ENCODE results near the gene TRPC4AP.

TRPC4AP gene

GRCh38 chr20:35013421-35014411 lies 78.9 kb downstream of the TRPC4AP start:
- no peak for DNase-seq

- DNase-seq = no peak
These were observed 80.2 kb downstream of the TRPC4AP start for GRCh38 chr20:35012227-35013069.

DNA sequence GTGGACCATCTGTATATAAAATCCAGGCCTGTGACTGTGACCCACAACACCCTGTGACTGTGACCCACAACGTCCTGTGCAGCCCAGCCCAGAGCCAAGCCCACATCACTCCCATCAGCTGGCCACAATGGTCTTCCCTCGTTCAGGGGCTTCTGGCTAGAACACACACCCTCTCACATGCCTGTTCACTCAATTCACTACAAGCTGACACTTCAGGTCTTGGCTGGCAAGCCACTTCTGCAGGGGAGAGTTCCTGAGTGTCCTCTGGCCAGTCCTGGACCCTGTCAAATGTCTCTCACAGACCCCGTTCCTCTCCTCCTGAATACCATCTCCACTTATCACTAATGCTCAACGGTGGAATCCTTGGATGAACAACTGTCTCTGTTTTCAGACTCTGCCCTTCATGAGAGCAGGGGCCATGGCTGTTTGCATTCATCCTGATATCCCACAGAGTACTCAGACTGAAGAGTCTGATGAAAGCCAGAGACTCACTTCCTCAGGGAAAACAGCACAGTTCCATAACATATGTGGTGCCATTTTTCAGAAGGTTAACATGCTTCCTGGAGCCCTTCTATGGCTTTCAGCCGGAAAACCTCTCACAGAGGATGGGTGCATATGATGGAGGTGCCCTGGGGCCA lies 80.9 kb downstream of the TRPC4AP start:
- no peak for DNase-seq

DNA sequence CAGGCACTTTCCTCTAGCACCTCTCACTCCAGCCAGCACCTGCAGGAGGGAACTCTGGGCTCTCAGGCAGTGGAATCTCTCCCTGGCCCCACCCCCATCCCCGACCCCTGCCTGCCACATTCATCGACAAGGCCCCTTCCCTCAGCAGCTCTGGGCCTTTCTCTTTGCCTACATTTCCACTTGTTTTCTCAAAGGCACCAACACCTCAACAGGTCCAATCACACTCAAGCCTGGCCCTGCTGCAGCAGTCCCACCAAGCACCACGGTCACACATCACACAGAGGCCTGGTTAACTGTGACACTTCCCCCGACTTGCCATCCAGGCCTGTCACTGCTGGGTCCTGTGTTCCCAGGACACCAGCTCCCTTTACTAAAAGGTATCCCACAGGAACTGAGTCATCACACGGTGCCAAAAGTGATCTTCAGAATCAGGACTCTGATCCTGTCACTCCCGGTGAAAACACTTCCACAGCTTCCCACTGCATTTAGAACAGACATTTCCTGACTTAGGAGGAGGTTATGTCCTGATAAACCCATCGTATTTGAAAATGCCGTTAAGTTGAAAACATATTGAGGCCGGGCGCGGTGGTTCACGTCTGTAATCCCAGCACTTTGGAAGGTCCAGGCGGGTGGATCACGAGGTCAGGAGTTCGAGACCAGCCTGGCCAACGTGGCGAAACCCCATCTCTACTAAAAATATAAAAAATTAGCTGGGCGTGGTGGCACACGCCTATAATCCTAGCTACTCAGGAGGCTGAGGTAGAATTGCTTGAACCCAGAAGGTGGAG lies 82.0 kb downstream of the TRPC4AP start:
- DNase-seq = no peak

GRCh38 chr20:35009665-35010328 lies 82.8 kb downstream of the TRPC4AP start:
- DNase-seq = no peak

DNA sequence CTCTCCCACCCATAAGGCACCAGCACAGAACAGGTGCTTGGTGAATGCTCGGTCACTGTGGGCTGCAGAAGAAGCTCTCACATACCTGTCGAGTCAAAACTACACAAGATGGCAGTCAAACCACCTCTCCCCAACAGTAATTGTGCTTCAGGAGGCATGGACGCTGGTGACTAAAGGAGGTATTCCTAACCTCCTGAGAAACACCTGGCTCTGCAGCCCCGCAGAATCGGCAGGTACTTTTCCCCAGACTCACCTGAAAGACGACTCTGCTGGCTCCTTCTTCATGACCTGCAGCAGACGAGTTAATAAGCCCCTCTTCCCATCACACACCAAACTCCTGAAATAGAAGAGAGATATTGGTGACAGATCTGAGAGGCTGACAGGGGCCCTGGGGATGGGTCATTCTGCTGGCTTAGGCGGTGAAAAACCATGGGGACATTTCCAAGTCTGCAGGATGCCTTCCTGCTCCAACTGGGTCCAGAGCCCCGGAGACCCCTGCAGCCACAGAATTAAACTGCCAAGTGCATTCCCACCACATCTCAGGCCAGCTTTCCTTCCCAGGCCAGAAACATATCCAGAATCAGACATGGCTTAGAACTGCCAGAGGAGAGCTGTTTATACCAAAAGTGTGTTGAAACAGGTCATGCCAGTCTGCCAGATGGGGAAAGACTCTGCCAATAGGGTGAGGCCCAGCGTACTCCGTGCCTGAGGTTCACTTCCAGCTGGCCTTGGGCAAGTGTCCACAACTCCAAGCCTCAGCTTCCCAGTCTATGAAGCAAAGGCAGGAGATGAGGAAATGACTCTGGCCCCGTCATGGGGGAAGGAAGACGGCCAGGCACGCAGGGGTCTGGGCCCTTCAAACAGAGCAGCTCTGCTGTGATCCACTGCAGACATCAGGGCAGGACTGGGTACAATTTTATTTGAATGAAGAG lies 83.9 kb downstream of the TRPC4AP start:
- DNase-seq = no peak

- DNase-seq = no peak
These were observed 84.7 kb downstream of the TRPC4AP start for GRCh38 chr20:35007891-35008290.

DNA sequence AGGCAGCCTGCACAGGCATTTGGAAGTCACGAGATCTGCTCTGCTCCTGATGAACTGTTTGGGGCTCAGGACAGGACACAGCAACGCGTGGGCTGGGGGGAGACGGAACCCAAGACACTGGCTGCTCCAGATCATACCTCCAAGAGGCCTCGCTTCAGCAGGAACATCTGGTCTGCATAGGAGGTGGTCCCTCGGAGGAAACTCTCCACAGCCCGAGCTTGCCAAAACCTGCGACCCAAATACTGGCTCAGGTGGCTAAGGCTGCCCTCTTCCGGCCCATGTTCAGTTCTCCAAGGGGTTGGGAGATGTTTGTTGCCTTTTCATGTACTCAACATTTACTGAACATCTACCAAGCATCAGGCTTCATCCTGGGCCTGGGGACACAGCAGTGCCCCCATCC lies 85.2 kb downstream of the TRPC4AP start:
- no peak for DNase-seq

DNA sequence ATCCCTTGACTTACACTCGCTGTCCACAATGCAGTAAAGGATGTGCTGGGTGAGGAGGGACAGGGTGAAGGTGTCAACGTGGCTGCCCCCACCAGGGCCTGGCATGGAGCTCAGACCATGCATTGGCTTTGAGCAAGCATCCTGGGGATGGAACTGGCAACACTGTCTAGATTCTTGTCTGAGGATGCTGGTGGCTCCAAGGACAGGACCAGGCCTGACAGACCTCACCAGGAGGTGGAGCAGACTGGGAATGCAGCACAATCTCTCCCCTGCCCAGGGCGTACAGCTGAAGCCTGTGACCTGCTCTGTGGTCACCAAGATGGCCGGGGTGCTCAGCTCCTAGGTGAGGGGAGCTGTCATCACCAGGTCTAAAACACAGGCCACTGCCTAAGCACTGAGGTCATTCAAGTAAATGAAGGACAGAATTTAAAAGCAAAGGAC lies 86.1 kb downstream of the TRPC4AP start:
- no peak for DNase-seq

DNA sequence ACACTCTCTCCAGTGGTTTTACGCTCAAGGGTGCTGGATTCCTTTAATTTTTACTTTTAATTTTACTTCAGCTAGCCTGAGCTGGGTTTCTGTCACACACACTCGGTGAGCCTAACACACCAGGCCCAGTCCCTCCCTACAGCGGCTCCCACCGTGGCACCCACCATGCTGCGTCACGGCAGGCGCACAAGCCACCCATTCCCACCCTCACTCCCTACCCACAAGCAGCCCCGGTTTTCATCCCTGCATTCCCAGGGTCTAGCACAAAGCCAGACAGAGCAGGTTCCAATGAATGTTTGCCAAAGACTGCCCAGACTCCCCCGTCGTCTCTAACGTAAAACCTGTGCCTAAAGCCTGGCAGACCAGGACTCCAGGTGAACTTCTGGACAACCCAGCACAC lies 86.6 kb downstream of the TRPC4AP start:
- no peak for DNase-seq

GRCh38 chr20:35005463-35005961 lies 87.1 kb downstream of the TRPC4AP start:
- no peak for DNase-seq

GRCh38 chr20:35004749-35005462 lies 87.7 kb downstream of the TRPC4AP start:
- DNase-seq = no peak

GRCh38 chr20:35004051-35004725 lies 88.4 kb downstream of the TRPC4AP start:
- DNase-seq = no peak

GRCh38 chr20:35003211-35004031 lies 89.2 kb downstream of the TRPC4AP start:
- no peak for DNase-seq

GRCh38 chr20:35002426-35003210 lies 90.0 kb downstream of the TRPC4AP start:
- DNase-seq = no peak

- DNase-seq = no peak
These were observed 90.8 kb downstream of the TRPC4AP start for GRCh38 chr20:35001596-35002362.

Measured in NCI-H2107 (cell line).